Lower lobe of right lung (tissue), 2 donors: ENCODE data around the gene LIAS. TPM values are rescaled to one million over a fixed set of nuclear protein-coding genes. Genes with fewer than 3 reads are reported as not detected.
A peak's percentile ranks its signal among the peaks of the same experiment; 100 is the strongest.

Experiments used
- ATAC-seq, 2 donors: fragments of 200-7000 bp; cut with Tn5 transposase; one replicate each; pipeline ENCODE4 v1.9.1; 2020 to 2022; ENCODE audit warnings: mild to moderate bottlenecking in 2 of 2, moderate library complexity in 2 of 2
- DNase-seq: peaks from one replicate; pipeline ENCODE4 v3.0.0-alpha.2; 2020
- H3K27ac ChIP-seq: fragments of 200-600 bp; one replicate; pipeline ENCODE4 v1.8.0; 2022
- H3K27me3 ChIP-seq: fragments of 200-600 bp; one replicate; pipeline ENCODE4 v1.8.0; 2022; ENCODE audit warnings: low read depth
- H3K36me3 ChIP-seq: fragments of 200-600 bp; one replicate; pipeline ENCODE4 v1.8.0; 2022; ENCODE audit warnings: mild to moderate bottlenecking
- H3K4me1 ChIP-seq: fragments of 200-600 bp; one replicate; pipeline ENCODE4 v1.8.0; 2022
- H3K4me3 ChIP-seq: fragments of 200-600 bp; one replicate; pipeline ENCODE4 v1.8.0; 2022; ENCODE audit warnings: mild to moderate bottlenecking
- H3K9me3 ChIP-seq: fragments of 200-600 bp; one replicate; pipeline ENCODE4 v1.8.0; 2022
- CTCF ChIP-seq: fragments of 200-600 bp; IDR thresholded peaks from one replicate; pipeline ENCODE4 v1.8.0; 2022; ENCODE audit warnings: antibody characterized with exemption, mild to moderate bottlenecking
- intact Hi-C: fragments of 100-400 bp; cut with DNase I; formaldehyde crosslinking; loops from one replicate; pipeline ENCODE4 v1.11.0; 2022
- total RNA-seq: library from RNA; stranded (reverse); fragmentation: NEBNext Ultra II Directional; extraction: Animal tissue kit (Norgen Biotek cat#: 25700); gene quantifications from one replicate; pipeline ENCODE4 v1.2.1, GENCODE V29; 2021
- donor health status: DM: no; HTN: yes; CAD: no; lungs with severe emphysema.

The LIAS gene
- total RNA-seq, 1 donor from 2014 or later = 13.7 TPM

GRCh38 chr4:39469429-39470077, 10.7 kb downstream of the LIAS start:
- H3K27ac ChIP-seq = peak overlapping the region; percentile 15
- no peaks in the 10 kb centered on the region for H3K9me3 ChIP-seq
- peak; percentile 85 for TF ChIP-seq CTCF
- ATAC-seq (peak; percentile 87 to 91), DNase-seq (no peak)
- H3K4me3 ChIP-seq = no peak overlapping the region
- no peaks in the 10 kb centered on the region for H3K4me1 ChIP-seq
- H3K27me3 ChIP-seq = no peaks in the 10 kb centered on the region
- intact Hi-C loops = loop anchor here (10.0 kb wide), 1 partner anchor 505 kb away; the partner anchor contains the start of gene PDS5A
- peaks cover 49% of the 10 kb centered on the region for H3K36me3 ChIP-seq

- H3K4me3 ChIP-seq = no peak overlapping the region
- no peak overlapping the region for H3K27ac ChIP-seq
- DNase-seq = no peak
- H3K27me3 ChIP-seq = no peaks in the 10 kb centered on the region
- no peak for TF ChIP-seq CTCF
- H3K4me1 ChIP-seq = no peaks in the 10 kb centered on the region
- H3K9me3 ChIP-seq = no peaks in the 10 kb centered on the region
- ATAC-seq = no peak
- intact Hi-C loops = no loop called here
- H3K36me3 ChIP-seq = peaks cover 41% of the 10 kb centered on the region
Observed at GRCh38 chr4:39470402-39470801, 11.5 kb downstream of the LIAS start.

GRCh38 chr4:39472396-39472795, 13.5 kb downstream of the LIAS start:
- Histone ChIP-seq H3K27me3 (no peaks in the 10 kb centered on the region), H3K4me1 (no peaks in the 10 kb centered on the region), H3K27ac (no peak overlapping the region), H3K9me3 (no peaks in the 10 kb centered on the region), H3K36me3 (peaks cover 49% of the 10 kb centered on the region), H3K4me3 (no peak overlapping the region)
- DNase-seq (no peak), ATAC-seq (no peak)
- TF ChIP-seq CTCF = no peak
- intact Hi-C loops = no loop called here

- Histone ChIP-seq H3K27ac (no peak overlapping the region), H3K9me3 (no peaks in the 10 kb centered on the region), H3K4me1 (no peaks in the 10 kb centered on the region), H3K36me3 (peaks cover 50% of the 10 kb centered on the region), H3K27me3 (no peaks in the 10 kb centered on the region), H3K4me3 (no peak overlapping the region)
- intact Hi-C loops = no loop called here
- ATAC-seq (no peak), DNase-seq (no peak)
- TF ChIP-seq CTCF = no peak
Observed at GRCh38 chr4:39476187-39476895, 17.5 kb downstream of the LIAS start.

- DNase-seq (no peak), ATAC-seq (no peak)
- Histone ChIP-seq H3K27me3 (no peaks in the 10 kb centered on the region), H3K9me3 (no peaks in the 10 kb centered on the region), H3K4me3 (no peak overlapping the region), H3K4me1 (no peaks in the 10 kb centered on the region), H3K27ac (no peak overlapping the region), H3K36me3 (peaks cover 26% of the 10 kb centered on the region)
- intact Hi-C loops = no loop called here
- no peak for TF ChIP-seq CTCF
Observed at GRCh38 chr4:39480251-39480650, 21.4 kb downstream of the LIAS start.
